Thoracic aorta (tissue), 2 donors: ENCODE data around the gene GTF2F2. TPM values are rescaled to one million over a fixed set of nuclear protein-coding genes. Genes with fewer than 3 reads are reported as not detected.

Experiments
- ATAC-seq: fragments of 150-250 bp; one replicate; pipeline ENCODE4 v1.8.0; 2017; ENCODE audit warnings: low read depth; ENCODE audit not compliant: insufficient number of reproducible peaks, low FRiP score
- DNase-seq: peaks from one replicate; pipeline ENCODE4 v3.0.0-alpha.2; 2020; ENCODE audit warnings: low spot score
- H3K27ac ChIP-seq, 2 donors: fragments of 200-600 bp; sonication (generic); 1 replicate in 1 of 2; 2 replicates in 1 of 2; pipeline ENCODE4 v1.5.1; 2016; ENCODE audit warnings: mild to moderate bottlenecking in 2 of 2, moderate library complexity in 2 of 2
- H3K27me3 ChIP-seq: fragments of 200-600 bp; sonication (generic); replicated peaks from 2 replicates; pipeline ENCODE4 v1.6.0; 2016; ENCODE audit warnings: mild to moderate bottlenecking; ENCODE audit not compliant: insufficient read depth
- H3K36me3 ChIP-seq: fragments of 200-600 bp; sonication (generic); one replicate; pipeline ENCODE4 v1.5.1; 2016
- H3K4me1 ChIP-seq, 2 donors: fragments of 200-600 bp; sonication (generic); 1 replicate in 1 of 2; 2 replicates in 1 of 2; pipeline versions ENCODE4 v1.5.1 to v1.6.0; 2016; ENCODE audit warnings: low read depth in 2 of 2, mild to moderate bottlenecking in 1 of 2; ENCODE audit not compliant: control insufficient read depth in 1 of 2
- H3K4me3 ChIP-seq: fragments of 200-600 bp; sonication (generic); 2 replicates; pipeline ENCODE4 v1.5.1; 2016; ENCODE audit warnings: mild to moderate bottlenecking
- H3K9me3 ChIP-seq: fragments of 200-600 bp; sonication (generic); 2 replicates; pipeline ENCODE4 v1.5.1; 2016
- CTCF ChIP-seq: fragments of 200-600 bp; sonication (generic); IDR thresholded peaks from one replicate; pipeline ENCODE4 v1.5.1; 2019; ENCODE audit warnings: antibody characterized with exemption
- total RNA-seq, 2 donors: library from RNA; depleted of rRNA; stranded (reverse); fragments of >200 nt; gene quantifications; one replicate each; pipeline versions ENCODE4 v1.1.0 to v1.2.3, GENCODE V29; 2016

The GTF2F2 gene, protein sequence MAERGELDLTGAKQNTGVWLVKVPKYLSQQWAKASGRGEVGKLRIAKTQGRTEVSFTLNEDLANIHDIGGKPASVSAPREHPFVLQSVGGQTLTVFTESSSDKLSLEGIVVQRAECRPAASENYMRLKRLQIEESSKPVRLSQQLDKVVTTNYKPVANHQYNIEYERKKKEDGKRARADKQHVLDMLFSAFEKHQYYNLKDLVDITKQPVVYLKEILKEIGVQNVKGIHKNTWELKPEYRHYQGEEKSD
- 10 to 100 TPM in 1 of 2 donors, 1 to 10 TPM in 1; 7.2 to 18.4 TPM for total RNA-seq

DNA sequence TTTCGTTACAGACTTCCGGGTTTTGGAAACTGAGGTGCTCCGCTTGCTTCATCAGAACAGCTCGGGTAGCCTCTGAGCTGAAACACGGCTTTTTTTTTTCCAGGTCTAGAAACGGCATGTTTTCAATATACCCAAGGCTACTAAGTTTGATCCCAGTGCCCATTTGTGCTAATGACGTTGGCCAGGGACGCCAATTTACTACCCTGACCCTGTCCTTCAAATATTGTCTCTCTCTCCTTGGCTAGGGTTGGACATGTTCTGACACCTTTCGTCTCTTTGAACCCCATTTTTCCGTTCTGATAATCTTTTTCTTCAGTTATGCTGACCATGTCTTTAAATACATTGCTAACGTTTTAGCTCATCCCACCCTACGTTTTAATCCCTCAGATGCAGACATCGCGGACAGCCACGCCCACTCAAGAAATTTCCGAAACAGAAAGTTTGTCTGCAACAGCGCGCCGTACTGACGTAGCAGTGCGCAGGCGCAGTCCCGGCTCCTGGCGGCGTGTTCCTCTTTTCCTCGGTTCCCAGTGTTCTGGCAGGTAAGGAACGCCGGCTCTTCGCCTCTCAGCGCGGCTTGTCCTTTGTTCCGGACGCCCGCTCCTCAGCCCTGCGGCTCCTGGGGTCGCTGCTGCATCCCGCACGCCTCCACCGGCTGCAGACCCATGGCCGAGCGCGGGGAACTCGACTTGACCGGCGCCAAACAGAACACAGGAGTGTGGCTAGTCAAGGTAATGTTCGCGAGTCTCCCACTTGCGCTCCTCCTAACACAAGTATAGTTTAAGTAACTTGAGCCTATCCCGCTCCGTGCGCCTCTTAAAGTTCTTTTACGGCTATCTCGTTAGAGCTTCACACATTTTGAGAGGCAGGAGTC lies at the start of gene GTF2F2:
GTF2F2 (plus strand) TSS at position 520 of the 874 bp plus-strand sequence; CDS start at position 666, 146 bp downstream.
- Histone ChIP-seq H3K27me3 (no peaks in the 10 kb centered on the region), H3K4me1 (peaks cover 11 to 14% of the 10 kb centered on the region in 2 donors), H3K9me3 (no peaks in the 10 kb centered on the region), H3K36me3 (no peaks in the 10 kb centered on the region), H3K4me3 (peak within 1 kb of the TSS; percentile 91), H3K27ac (peak within 1 kb of the TSS; percentile 65 to 68)
- DNase-seq (peak; percentile 31), ATAC-seq (peak; percentile 90)
- TF ChIP-seq CTCF = no peak

- Histone ChIP-seq H3K36me3 (no peaks in the 10 kb centered on the region), H3K27me3 (no peaks in the 10 kb centered on the region), H3K9me3 (no peaks in the 10 kb centered on the region), H3K4me1 (no peaks in the 10 kb centered on the region), H3K4me3 (no peak overlapping the region), H3K27ac (no peak overlapping the region)
- DNase-seq (no peak), ATAC-seq (no peak)
- TF ChIP-seq CTCF = no peak
These were observed 46.5 kb upstream of the GTF2F2 start for GRCh38 chr13:45073809-45074208.

GRCh38 chr13:45074721-45075120 lies 45.6 kb upstream of the GTF2F2 start:
- ATAC-seq (no peak), DNase-seq (no peak)
- H3K36me3 ChIP-seq = no peaks in the 10 kb centered on the region
- no peaks in the 10 kb centered on the region for H3K9me3 ChIP-seq
- H3K27me3 ChIP-seq = no peaks in the 10 kb centered on the region
- no peak overlapping the region for H3K27ac ChIP-seq
- no peaks in the 10 kb centered on the region for H3K4me1 ChIP-seq
- H3K4me3 ChIP-seq = no peak overlapping the region
- TF ChIP-seq CTCF = no peak

- TF ChIP-seq CTCF = no peak
- no peak for ATAC-seq
- no peak overlapping the region for H3K4me3 ChIP-seq
- no peaks in the 10 kb centered on the region for H3K36me3 ChIP-seq
- H3K27ac ChIP-seq = no peak overlapping the region
- H3K4me1 ChIP-seq = no peaks in the 10 kb centered on the region
- no peaks in the 10 kb centered on the region for H3K27me3 ChIP-seq
- no peak for DNase-seq
- H3K9me3 ChIP-seq = no peaks in the 10 kb centered on the region
These were observed 42.3 kb upstream of the GTF2F2 start for GRCh38 chr13:45078003-45078402.

DNA sequence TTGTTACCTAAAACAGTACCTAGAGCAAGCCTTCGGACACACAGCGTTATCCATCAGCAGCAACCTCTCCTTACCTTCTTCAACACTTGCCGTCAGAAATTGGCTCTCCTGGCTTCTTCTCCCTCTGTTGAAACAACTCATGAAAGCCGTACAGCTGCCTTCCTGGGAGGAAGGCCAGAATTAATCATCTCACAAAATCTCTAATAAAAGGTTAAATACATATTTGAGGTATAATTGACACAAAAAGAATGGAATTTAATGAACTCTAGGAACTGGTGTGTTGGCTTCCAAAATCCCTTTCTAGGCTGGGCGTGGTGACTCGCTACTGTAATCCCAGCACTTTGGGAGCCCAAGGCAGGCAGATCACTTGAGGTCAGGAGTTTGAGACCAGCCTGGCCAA lies 37.3 kb upstream of the GTF2F2 start:
- Histone ChIP-seq H3K4me1 (no peaks in the 10 kb centered on the region), H3K9me3 (no peaks in the 10 kb centered on the region), H3K27me3 (no peaks in the 10 kb centered on the region), H3K27ac (no peak overlapping the region), H3K4me3 (no peak overlapping the region), H3K36me3 (no peaks in the 10 kb centered on the region)
- DNase-seq (no peak), ATAC-seq (no peak)
- no peak for TF ChIP-seq CTCF
